Thyroid gland (tissue), 4 donors: ENCODE data around the gene F2RL3. TPM values are rescaled to one million over a fixed set of nuclear protein-coding genes. Genes with fewer than 3 reads are reported as not detected.

Source experiments
- DNase-seq, 2 donors: peaks; one replicate each; pipeline ENCODE4 v3.0.0-alpha.2; 2019
- H3K27ac ChIP-seq, 3 donors: fragments of 200-600 bp; sonication (generic); 1 replicate in 2 of 3; 2 replicates in 1 of 3; pipeline ENCODE4 v1.5.1; 2016 to 2019; ENCODE audit warnings: mild to moderate bottlenecking in 1 of 3, moderate library complexity in 1 of 3
- H3K27me3 ChIP-seq: fragments of 200-600 bp; sonication (generic); one replicate; pipeline ENCODE4 v1.5.1; 2019
- H3K36me3 ChIP-seq, 2 donors: fragments of 200-600 bp; sonication (generic); one replicate each; pipeline ENCODE4 v1.5.1; 2016 to 2019
- H3K4me1 ChIP-seq, 2 donors: fragments of 200-600 bp; sonication (generic); one replicate each; pipeline ENCODE4 v1.5.1; 2017 to 2019
- H3K4me3 ChIP-seq, 3 donors: fragments of 200-600 bp; sonication (generic); replicated peaks in 1 of 3; 1 replicate in 2 of 3; 2 replicates in 1 of 3; pipeline ENCODE4 v1.5.1; 2016; ENCODE audit warnings: mild to moderate bottlenecking in 1 of 3
- H3K9me3 ChIP-seq: fragments of 200-600 bp; sonication (generic); one replicate; pipeline ENCODE4 v1.5.1; 2017
- CTCF ChIP-seq, 6 experiments: fragments of 200-600 bp in 3 of 6; fragments of 450-650 bp in 3 of 6; sonication (generic) in 3 of 6; IDR thresholded peaks; one replicate each; pipeline ENCODE4 v1.5.1; 2016 to 2019; ENCODE audit warnings: antibody characterized with exemption in 6 of 6, mild to moderate bottlenecking in 2 of 6, inconsistent platforms in 1 of 6, moderate library complexity in 1 of 6
- POLR2A ChIP-seq, 2 donors: fragments of 450-650 bp; IDR thresholded peaks; one replicate each; pipeline ENCODE4 v1.6.1; 2017; ENCODE audit warnings: antibody characterized with exemption in 2 of 2, mild to moderate bottlenecking in 2 of 2, moderate library complexity in 1 of 2
- WGBS, 2 donors: methylation state at CpG; one replicate each; pipeline ENCODE4 v1.1.5; 2017; 5-methylcytosine and 5-hydroxymethylcytosine counted together
- intact Hi-C: fragments of 100-400 bp; cut with DNase I; formaldehyde crosslinking; loops from one replicate; pipeline ENCODE4 v1.15.1; 2023
- total RNA-seq, 4 donors: library from RNA; depleted of rRNA; stranded (reverse); fragments of >200 nt; gene quantifications; one replicate each; pipeline ENCODE4 v1.2.3, GENCODE V29; 2016

F2RL3 gene
- total RNA-seq, 4 donors from 2014 or later, result 9.9 to 44.2 (median 12.6) TPM

GRCh38 chr19:16850133-16850532 is 38.7 kb upstream of the F2RL3 start:
- intact Hi-C loops, result no loop called here
- TF ChIP-seq POLR2A (IDR thresholded peaks at IDR 0.05) (no peak), CTCF (IDR thresholded peaks at IDR 0.05) (no peak)
- 95 to 99% methylated on average over 4 of the region's 4 CpGs for WGBS, 2 donors
- Histone ChIP-seq H3K4me1 (no peaks in the 10 kb centered on the region), H3K4me3 (no peak overlapping the region), H3K9me3 (no peaks in the 10 kb centered on the region), H3K36me3 (peaks cover 53 to 82% of the 10 kb centered on the region in 2 donors), H3K27ac (no peak overlapping the region), H3K27me3 (no peaks in the 10 kb centered on the region)
- DNase-seq, result no peak

DNA sequence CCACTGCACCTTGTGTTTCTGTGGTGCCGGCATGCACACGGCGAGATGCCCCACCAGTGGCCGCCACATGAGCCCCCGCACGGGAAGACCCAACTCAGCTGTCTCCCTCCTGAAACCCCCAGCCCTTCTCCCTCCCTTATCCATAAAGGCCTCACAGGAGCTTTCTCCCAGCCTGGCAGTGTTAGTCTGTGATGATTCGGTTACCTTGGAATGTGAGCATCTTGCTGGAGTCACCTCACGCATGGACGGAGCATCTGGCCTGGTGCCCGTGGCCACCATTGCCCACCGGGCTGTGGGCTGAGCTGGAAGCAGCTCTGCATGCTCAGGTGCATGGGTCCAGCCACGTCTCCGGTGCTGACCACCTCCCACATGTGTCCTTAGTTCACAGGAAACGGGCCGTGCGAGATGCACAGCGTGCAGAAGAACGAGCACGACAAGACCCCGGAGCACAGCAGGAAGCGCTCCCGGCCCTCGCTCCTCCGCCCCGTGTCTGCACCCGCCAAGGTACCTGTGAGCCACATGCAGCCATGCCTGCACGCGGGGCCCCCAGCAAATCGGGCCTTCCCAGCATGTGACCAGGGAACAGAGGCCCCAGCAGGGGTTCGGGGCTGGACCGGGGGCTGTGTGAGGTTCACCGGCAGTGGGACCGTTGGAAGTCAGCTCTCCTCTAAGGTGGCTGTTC is 37.6 kb upstream of the F2RL3 start:
- 94 to 98% methylated on average over 26 to 33 of the region's 33 CpGs for WGBS, 2 donors
- intact Hi-C loops, result no loop called here
- no peaks in the 10 kb centered on the region for H3K27me3 ChIP-seq
- H3K36me3 ChIP-seq, result peaks cover 53 to 79% of the 10 kb centered on the region in 2 donors
- no peaks in the 10 kb centered on the region for H3K9me3 ChIP-seq
- no peak overlapping the region for H3K4me3 ChIP-seq
- no peaks in the 10 kb centered on the region for H3K4me1 ChIP-seq
- TF ChIP-seq POLR2A (IDR thresholded peaks at IDR 0.05) (no peak), CTCF (IDR thresholded peaks at IDR 0.05) (no peak)
- DNase-seq, result no peak
- no peak overlapping the region for H3K27ac ChIP-seq

DNA sequence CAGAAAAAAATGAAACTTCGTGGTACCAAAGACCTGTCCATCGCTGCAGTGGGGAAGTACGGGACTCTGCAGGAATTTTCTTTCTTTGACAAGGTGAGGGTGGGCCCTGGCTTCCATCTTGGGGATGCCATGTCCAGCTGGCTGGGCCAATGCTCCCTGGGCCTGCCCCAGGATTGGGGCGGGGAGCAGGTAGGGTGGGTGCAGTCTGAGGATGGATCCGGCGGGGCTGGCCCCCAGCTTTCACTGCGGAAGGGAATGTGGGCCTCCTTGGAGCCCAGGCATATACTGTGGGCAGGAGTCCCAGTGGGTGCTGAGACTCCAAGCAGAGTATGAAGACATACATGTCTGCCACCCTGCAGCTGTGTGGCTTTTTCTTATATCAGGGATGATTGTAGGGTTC is 35.7 kb upstream of the F2RL3 start:
- Histone ChIP-seq H3K27ac (no peak overlapping the region), H3K4me3 (no peak overlapping the region), H3K36me3 (peaks cover 40 to 60% of the 10 kb centered on the region in 2 donors), H3K27me3 (no peaks in the 10 kb centered on the region), H3K9me3 (no peaks in the 10 kb centered on the region), H3K4me1 (no peaks in the 10 kb centered on the region)
- DNase-seq, result no peak
- TF ChIP-seq CTCF (IDR thresholded peaks at IDR 0.05) (no peak), POLR2A (IDR thresholded peaks at IDR 0.05) (no peak)
- intact Hi-C loops, result no loop called here
- 88 to 100% methylated on average over 5 to 7 of the region's 7 CpGs for WGBS, 2 donors

DNA sequence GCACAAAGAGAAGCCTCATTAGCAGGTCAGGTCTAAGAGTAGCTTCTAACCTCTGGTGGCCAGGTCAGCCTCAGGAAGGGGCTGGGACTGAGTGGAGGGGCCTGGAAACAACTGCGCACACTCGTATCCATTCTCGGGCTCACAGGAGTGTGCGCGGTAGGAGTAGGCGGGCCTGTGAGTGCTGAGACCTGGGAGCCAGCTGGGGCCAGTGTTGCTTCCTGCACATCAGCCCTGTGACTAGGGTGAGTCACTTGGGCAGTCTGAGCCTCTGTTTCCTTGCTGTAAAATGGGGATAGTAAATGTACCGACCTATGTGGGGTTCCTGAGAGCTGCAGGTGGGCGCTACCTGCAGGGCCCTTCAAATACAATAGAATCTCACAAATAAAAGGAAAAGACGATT is 32.7 kb upstream of the F2RL3 start:
- Histone ChIP-seq H3K4me3 (no peak overlapping the region), H3K4me1 (no peaks in the 10 kb centered on the region), H3K36me3 (peaks cover 30 to 38% of the 10 kb centered on the region in 2 donors), H3K27ac (no peak overlapping the region), H3K9me3 (no peaks in the 10 kb centered on the region), H3K27me3 (no peaks in the 10 kb centered on the region)
- TF ChIP-seq CTCF (IDR thresholded peaks at IDR 0.05) (no peak), POLR2A (IDR thresholded peaks at IDR 0.05) (no peak)
- DNase-seq, result no peak
- 91 to 92% methylated on average over 9 of the region's 9 CpGs for WGBS, 2 donors
- intact Hi-C loops, result no loop called here

DNA sequence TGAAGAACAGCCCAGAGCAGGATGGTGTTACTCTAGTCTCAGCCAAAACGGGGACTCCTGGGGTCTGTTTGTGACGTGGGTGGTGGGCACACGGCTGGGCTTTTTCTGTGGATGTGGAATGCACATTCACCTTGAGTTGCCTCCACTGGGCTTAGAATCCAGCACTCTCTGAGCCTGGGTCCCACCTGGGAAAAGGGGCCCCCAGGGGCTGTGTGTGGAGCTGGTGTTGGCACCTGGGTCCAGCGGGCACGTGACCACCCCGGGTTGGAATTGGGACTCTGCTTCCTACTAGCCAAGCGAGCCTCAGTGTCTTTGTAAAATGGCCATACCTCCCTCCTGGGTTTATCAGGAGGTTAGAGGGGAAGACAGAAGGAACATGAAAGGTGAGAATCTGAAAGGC is 29.2 kb upstream of the F2RL3 start:
- intact Hi-C loops, result no loop called here
- H3K27ac ChIP-seq, result no peak overlapping the region
- no peak for DNase-seq
- WGBS, 2 donors, result 94 to 100% methylated on average over 7 of the region's 7 CpGs
- H3K4me1 ChIP-seq, result no peaks in the 10 kb centered on the region
- TF ChIP-seq POLR2A (IDR thresholded peaks at IDR 0.05) (no peak), CTCF (IDR thresholded peaks at IDR 0.05) (no peak)
- H3K4me3 ChIP-seq, result no peak overlapping the region
- H3K9me3 ChIP-seq, result no peaks in the 10 kb centered on the region
- H3K36me3 ChIP-seq, result peaks cover 26% of the 10 kb centered on the region in 2 donors
- no peaks in the 10 kb centered on the region for H3K27me3 ChIP-seq
